Subcutaneous adipose tissue (tissue), 4 donors: Measurements from ENCODE around the gene PPP2R5D. TPM values are rescaled to one million over a fixed set of nuclear protein-coding genes. Genes with fewer than 3 reads are reported as not detected.

Experiments used
- CTCF ChIP-seq: fragments of 450-650 bp; IDR thresholded peaks from one replicate; pipeline ENCODE4 v1.5.1; 2016; ENCODE audit warnings: low read depth, mild to moderate bottlenecking, control low read depth, antibody characterized with exemption, moderate library complexity
- total RNA-seq, 4 donors: library from RNA; depleted of rRNA; stranded (reverse); fragments of >200 nt; gene quantifications; one replicate each; pipeline ENCODE4 v1.1.0, GENCODE V29; 2016

The PPP2R5D gene
- total RNA-seq = 10 to 100 TPM; 26.7 to 43.1 (median 34.7) TPM

- no peak for TF ChIP-seq CTCF
Observed at GRCh38 chr6:42984001-42984923, at the start of gene PPP2R5D. PPP2R5D (plus strand) TSS chr6:42984570; CDS start chr6:42984678, 108 bp downstream.

DNA sequence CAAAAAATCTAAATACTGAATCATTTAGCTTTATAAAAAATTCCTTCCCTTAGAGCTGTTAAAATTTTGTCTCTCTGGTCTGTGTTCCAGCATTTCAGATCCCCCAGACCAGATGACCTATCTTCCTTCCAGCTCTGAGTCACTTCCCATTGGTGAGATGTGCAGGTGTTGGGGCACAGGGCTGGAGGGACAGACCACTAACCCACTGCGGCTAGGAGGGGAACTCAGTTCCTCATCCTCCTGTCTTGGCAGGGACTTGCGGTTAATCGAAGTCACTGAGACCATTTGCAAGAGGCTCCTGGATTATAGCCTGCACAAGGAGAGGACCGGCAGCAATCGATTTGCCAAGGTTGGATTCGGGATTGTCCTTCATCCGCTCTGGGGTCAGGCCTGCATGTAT, 49.0 kb upstream of the PPP2R5D start:
- TF ChIP-seq CTCF = no peak

DNA sequence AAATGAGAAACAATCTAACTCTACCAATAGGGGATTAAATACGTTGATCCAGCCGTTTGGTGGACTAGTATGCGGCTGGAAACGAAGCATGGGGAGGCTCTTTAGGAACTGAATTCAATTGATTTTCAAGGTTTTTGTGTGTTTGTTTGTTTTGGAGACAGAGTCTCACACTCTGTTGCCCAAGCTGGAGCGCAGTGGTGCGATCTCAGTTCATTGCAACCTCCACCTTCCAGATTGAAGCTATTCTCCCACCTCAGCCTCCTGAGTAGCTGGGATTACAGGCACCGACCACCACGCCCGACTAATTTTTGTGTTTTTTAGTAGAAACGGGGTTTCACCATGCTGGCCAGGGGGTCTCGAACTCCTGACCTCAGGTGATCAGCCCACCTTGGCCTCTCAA, 48.0 kb upstream of the PPP2R5D start:
- no peak for TF ChIP-seq CTCF

- TF ChIP-seq CTCF = no peak
Observed at GRCh38 chr6:42937548-42938427, 46.6 kb upstream of the PPP2R5D start.

- no peak for TF ChIP-seq CTCF
Observed at GRCh38 chr6:42938428-42938796, 46.0 kb upstream of the PPP2R5D start.

DNA sequence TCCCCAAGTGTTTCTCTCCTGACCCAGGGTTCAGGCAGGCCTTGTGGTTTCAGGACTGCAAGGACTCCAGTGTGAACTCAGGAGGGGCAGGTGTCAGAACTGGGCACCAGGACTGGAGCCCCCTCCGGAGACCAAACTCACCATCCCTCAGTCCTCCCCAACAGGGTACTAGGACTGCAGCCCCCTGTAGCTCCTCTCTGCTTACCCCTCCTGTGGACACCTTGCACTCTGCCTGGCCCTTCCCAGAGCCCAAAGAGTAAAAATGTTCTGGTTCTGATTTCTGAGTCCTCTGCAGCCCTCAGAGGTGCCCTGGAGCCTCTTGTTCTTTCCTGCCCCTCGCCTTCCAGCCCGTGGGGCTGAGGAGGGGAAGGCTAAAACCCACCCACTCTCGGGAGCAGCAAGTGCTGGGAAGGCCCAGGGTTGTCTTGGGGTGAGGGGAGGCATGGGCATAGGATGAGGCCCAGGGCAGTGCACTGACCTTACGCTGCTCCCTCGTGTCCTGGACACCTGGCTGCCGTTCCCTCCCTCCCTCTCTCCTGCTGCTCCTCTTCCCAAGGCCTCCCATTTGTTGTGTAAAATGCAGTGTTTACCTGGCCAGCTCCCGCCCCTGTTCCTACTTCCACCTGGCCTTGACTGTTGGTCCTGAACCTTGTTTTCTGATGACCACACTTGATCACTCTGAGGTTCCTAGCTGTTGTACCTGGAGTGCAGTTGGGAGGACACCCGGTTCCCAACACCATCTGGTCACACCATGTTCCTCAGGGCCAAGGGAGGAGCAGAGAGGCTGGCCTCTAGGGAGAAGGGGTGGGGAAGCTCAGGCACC, 45.2 kb upstream of the PPP2R5D start:
- TF ChIP-seq CTCF = no peak
